ENCODE data around the gene AKR7A2.
"Not testable (repeated sequence)": the region's sequence is repeated elsewhere in the genome, so short reads cannot be mapped to it uniquely, and the experiment has no call there.

The AKR7A2 gene

DNA sequence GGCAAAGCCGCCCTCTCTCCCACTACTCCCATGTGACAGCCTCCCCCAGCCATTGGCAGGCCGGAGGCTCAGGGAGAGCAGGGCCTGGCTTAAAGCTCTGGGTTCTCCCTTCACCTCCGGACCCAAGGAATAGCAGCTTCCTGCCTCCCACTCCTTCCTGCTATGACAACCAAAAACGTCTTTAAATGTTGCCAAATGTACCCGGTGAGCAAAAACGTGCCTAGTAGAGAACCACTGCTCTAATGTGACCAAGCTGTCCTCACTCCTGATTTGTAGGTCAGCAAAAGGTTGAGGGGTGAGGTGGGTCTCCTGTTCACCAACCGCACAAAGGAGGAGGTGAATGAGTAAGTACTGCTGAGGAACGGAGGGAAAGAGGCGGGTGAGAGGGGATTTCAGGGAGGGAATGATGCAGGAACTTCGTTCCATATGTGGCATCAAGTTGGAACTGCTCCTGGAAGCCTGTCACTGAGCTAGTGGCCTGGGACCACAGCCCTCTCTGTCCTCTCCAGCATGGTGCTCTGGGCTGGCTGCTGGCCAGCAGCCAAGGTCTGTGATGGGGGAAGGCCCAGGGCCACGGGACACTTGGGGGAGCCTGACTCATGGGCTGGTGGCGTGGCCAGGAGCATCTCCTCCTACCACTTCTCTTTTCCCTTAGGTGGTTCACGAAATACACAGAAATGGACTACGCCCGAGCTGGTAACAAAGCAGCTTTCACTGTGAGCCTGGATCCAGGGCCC is 54.6 kb downstream of the AKR7A2 start:
- no peak for DNase-seq

DNA sequence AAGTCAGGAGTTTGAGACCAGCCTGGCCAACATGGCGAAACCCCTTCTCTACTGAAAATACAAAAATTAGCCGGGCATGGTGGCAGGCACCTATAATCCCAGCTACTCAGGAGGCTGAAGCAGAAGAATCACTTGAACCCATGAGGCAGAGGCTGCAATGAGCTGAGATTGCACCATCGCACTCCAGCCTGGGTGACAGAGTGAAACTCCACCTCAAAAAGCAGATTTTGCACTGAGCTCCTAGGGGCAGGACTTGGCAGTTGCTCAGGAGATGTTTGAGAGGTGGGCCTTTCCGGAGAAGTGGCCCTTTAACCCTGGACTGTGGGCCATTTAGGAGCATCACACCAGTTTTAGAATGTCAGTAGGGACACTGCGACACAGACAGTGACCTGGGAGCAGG is 55.6 kb downstream of the AKR7A2 start:
- DNase-seq, result not testable (repeated sequence)

DNA sequence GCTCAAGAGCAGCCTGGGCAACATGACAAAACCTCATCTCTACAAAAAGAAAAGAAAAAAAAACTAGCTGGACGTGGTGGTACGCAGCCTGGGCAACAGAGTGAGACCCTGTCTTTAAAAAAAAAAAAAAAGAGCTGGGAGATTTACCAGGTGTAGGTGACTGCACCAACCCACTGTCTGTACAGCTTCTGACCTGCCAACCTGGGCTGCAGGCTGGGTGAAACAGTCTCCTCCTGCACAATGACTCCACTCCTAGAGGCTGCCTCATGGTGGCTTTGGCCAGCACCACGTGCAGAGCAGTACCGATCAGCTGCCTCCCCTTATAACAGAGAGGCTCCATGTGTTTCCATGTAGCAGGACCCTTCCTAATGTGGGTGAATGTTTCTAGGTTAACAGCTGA is 56.7 kb downstream of the AKR7A2 start:
- DNase-seq, result no peak

DNA sequence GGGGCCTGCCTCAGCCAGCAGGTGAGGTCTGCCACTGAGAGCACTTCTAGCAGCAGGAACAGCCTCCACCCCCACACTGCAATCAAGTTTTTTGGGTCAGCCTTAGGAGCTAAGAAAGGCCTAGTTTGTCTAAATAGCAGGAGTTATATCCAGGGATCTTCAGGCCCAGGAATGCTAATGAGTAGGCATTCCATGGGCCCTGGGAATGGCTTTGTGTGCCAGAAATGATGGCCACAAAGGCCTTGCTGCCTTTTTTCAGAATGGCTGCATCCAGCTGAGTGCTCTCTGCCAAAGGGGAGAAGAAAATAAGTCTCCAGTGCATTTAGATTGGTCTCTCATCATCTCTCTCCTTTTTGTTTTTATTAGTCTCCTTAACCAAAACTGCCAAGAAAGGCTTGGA is 57.5 kb downstream of the AKR7A2 start:
- no peak for DNase-seq
